ENCODE measurements around the gene KCNS3. TPM values are rescaled to one million over a fixed set of nuclear protein-coding genes. Genes with fewer than 3 reads are reported as not detected.
"Not testable (repeated sequence)": the region's sequence is repeated elsewhere in the genome, so short reads cannot be mapped to it uniquely, and the experiment has no call there.

The KCNS3 gene
- total RNA-seq, 1 donor from 2014 or later, result 4.7 TPM

- DNase-seq (ENCODE audit: low read depth, low spot score), result no peak
These were observed 61.7 kb downstream of the KCNS3 start for GRCh38 chr2:17940091-17940630.

- DNase-seq (ENCODE audit: low read depth, low spot score), result no peak
These were observed 65.0 kb downstream of the KCNS3 start for GRCh38 chr2:17943444-17943843.

GRCh38 chr2:17947113-17947512 is 68.6 kb downstream of the KCNS3 start:
- DNase-seq (ENCODE audit: low read depth, low spot score), result no peak

- no peak for DNase-seq (ENCODE audit: low read depth, low spot score)
These were observed 71.5 kb downstream of the KCNS3 start for GRCh38 chr2:17950006-17950405.

- no peak for DNase-seq (ENCODE audit: low read depth, low spot score)
These were observed 73.1 kb downstream of the KCNS3 start for GRCh38 chr2:17951563-17951962.

GRCh38 chr2:17958466-17959092 is 80.1 kb downstream of the KCNS3 start:
- no peak for DNase-seq (ENCODE audit: low read depth, low spot score)

GRCh38 chr2:17959356-17959755 is 80.9 kb downstream of the KCNS3 start:
- no peak for DNase-seq (ENCODE audit: low read depth, low spot score)

- DNase-seq (ENCODE audit: low read depth, low spot score), result no peak
These were observed 81.4 kb downstream of the KCNS3 start for GRCh38 chr2:17959833-17960232.

- no peak for DNase-seq (ENCODE audit: low read depth, low spot score)
These were observed 82.5 kb downstream of the KCNS3 start for GRCh38 chr2:17960925-17961324.

GRCh38 chr2:17961789-17962188 is 83.3 kb downstream of the KCNS3 start:
- DNase-seq (ENCODE audit: low read depth, low spot score), result no peak

GRCh38 chr2:17962876-17963275 is 84.4 kb downstream of the KCNS3 start:
- DNase-seq (ENCODE audit: low read depth, low spot score), result no peak

- not testable (repeated sequence) for DNase-seq (ENCODE audit: low read depth, low spot score)
These were observed 85.1 kb downstream of the KCNS3 start for GRCh38 chr2:17963571-17963970.

- no peak for DNase-seq (ENCODE audit: low read depth, low spot score)
These were observed 86.7 kb downstream of the KCNS3 start for GRCh38 chr2:17965196-17965595.

GRCh38 chr2:17966798-17967197 is 88.3 kb downstream of the KCNS3 start:
- DNase-seq (ENCODE audit: low read depth, low spot score), result no peak

- no peak for DNase-seq (ENCODE audit: low read depth, low spot score)
These were observed 91.2 kb downstream of the KCNS3 start for GRCh38 chr2:17969661-17970060.

- no peak for DNase-seq (ENCODE audit: low read depth, low spot score)
These were observed 93.2 kb downstream of the KCNS3 start for GRCh38 chr2:17971531-17972125.

- no peak for DNase-seq (ENCODE audit: low read depth, low spot score)
These were observed 94.5 kb downstream of the KCNS3 start for GRCh38 chr2:17972991-17973390.

- DNase-seq (ENCODE audit: low read depth, low spot score), result no peak
These were observed 96.9 kb downstream of the KCNS3 start for GRCh38 chr2:17975401-17975800.

GRCh38 chr2:17976871-17977746 is 98.6 kb downstream of the KCNS3 start:
- no peak for DNase-seq (ENCODE audit: low read depth, low spot score)

GRCh38 chr2:17979707-17980106 is 101.2 kb downstream of the KCNS3 start:
- no peak for DNase-seq (ENCODE audit: low read depth, low spot score)

- DNase-seq (ENCODE audit: low read depth, low spot score), result no peak
These were observed 103.5 kb downstream of the KCNS3 start for GRCh38 chr2:17981936-17982335.

All from pulmonary artery endothelial cell (primary cell).